D721Med (cell line): ENCODE results near the gene ABCB6.

ENCODE experiments used
- DNase-seq: peaks from one replicate; pipeline ENCODE4 v3.0.0; 2011; ENCODE audit warnings: low spot score; ENCODE audit not compliant: insufficient read length
- FAIRE-seq: peaks from 2 replicates; lab custom pipeline; 2011; peaks lifted over from hg19 to GRCh38; lab: Jason Lieb, UNC
- CTCF ChIP-seq: IDR thresholded peaks from 2 replicates; pipeline ENCODE4 v1.5.1; 2012; ENCODE audit warnings: mild to moderate bottlenecking, control low read depth; ENCODE audit not compliant: insufficient read depth; ENCODE audit errors: missing control alignments

Gene ABCB6

GRCh38 chr2:219249203-219249980, 30.6 kb upstream of the ABCB6 start:
- FAIRE-seq = no peak
- no peak for DNase-seq
- TF ChIP-seq CTCF = no peak

- no peak for FAIRE-seq
Measured at GRCh38 chr2:219248845-219249202, 30.1 kb upstream of the ABCB6 start.

DNA sequence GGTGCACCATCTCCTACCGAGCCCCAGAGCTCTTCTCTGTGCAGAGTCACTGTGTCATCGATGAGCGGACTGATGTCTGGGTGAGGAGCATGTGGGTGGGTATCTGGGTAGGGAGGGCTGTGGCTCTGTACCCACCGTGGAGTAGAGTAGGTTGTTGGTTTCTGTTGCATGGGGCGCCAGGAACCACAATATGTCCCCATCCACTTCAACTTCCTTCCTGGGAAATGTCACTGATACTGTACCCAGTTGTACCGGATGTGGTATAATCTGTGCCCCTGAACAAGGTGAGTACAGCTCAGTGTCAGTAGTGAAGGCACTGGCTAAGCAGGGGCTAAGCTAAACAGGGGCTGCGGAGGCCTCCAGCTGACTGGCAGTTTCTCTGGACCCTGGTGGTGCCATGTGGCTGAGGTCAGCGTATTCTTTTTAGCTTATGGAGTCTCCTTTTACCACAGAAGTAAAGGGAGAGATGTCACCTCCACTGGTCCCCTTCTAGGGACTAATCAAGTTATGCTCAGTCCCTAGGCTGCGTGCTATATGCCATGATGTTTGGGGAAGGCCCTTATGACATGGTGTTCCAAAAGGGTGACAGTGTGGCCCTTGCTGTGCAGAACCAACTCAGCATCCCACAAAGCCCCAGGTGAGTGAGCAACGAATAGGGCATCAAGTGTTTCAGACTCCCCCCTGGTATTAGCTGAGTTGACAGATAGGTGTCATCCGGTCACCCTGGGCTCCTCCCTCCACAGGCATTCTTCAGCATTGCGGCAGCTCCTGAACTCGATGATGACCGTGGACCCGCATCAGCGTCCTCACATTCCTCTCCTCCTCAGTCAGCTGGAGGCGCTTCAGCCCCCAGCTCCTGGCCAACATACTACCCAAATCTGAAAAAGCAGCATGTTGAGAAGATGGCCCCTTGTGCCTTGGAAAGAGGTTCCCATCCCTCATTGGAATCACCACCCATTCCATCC, 29.2 kb upstream of the ABCB6 start:
- no peak for FAIRE-seq
- DNase-seq = no peak
- TF ChIP-seq CTCF = no peak

More at GRCh38 chr2:219248845-219249202, 30.1 kb upstream of the ABCB6 start:
- no peak for TF ChIP-seq CTCF
- no peak for DNase-seq

- no peak for DNase-seq
- FAIRE-seq = no peak
- no peak for TF ChIP-seq CTCF
Measured at GRCh38 chr2:219246559-219246958, 27.8 kb upstream of the ABCB6 start.

DNA sequence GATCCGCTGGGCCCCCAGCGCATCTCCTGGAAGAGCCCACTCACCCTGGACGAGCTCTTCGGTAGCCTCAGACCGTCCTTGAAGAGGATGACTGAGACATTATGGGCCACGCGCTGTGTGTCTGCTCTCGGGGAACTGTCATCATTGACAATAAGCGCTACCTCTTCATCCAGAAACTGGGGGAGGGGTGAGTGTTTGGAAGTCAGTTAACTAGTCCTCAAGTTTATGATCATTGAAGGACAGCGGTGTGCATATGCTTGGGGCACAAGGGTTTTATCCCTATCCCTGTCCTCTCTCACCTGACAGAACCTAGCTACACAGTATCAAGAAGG, 27.1 kb upstream of the ABCB6 start:
- no peak for TF ChIP-seq CTCF
- no peak for FAIRE-seq
- no peak for DNase-seq

- FAIRE-seq = no peak
Measured at GRCh38 chr2:219245148-219245898, 26.6 kb upstream of the ABCB6 start, which contains the start of the genes GLB1L and STK16. TSS of gene GLB1L (minus strand) at chr2:219245444. CDS start at chr2:219243573, 1,871 bp downstream. TSS of gene STK16 (plus strand) at chr2:219245479. CDS start at chr2:219246000, 521 bp downstream.

More at GRCh38 chr2:219245148-219245898, 26.6 kb upstream of the ABCB6 start, which contains the start of the genes GLB1L and STK16:
- TF ChIP-seq CTCF = no peak
- DNase-seq = peak; percentile 100
